CD4-positive, CD25-positive, alpha-beta regulatory T cell (primary cell): ENCODE data around the gene DOK7. TPM values are rescaled to one million over a fixed set of nuclear protein-coding genes. Genes with fewer than 3 reads are reported as not detected.

Experiments used
- ATAC-seq, 2 donors: fragments of 150-1000 bp; cut with Tn5 transposase; one replicate each; pipeline ENCODE4 v1.10.0; 2021; ENCODE audit warnings: low read depth in 2 of 2, moderate number of reproducible peaks in 2 of 2, moderate library complexity in 1 of 2
- DNase-seq, 3 donors: peaks; one replicate each; pipeline versions ENCODE4 v3.0.0 to v3.0.0-alpha.2; 2012 to 2022; ENCODE audit warnings: mixed read lengths in 1 of 3
- H3K27ac ChIP-seq: one replicate; pipeline ENCODE4 v1.7.0; 2013; ENCODE audit warnings: mild to moderate bottlenecking, low read length; ENCODE audit not compliant: insufficient read depth, poor library complexity, severe bottlenecking
- H3K27me3 ChIP-seq: one replicate; pipeline ENCODE4 v1.7.0; 2013; ENCODE audit warnings: low read length; ENCODE audit not compliant: control insufficient read depth, insufficient read depth
- H3K36me3 ChIP-seq: one replicate; pipeline ENCODE4 v1.7.0; 2013; ENCODE audit warnings: mild to moderate bottlenecking, low read length, moderate library complexity; ENCODE audit not compliant: control insufficient read depth, insufficient read depth
- H3K4me1 ChIP-seq: 2 replicates; pipeline ENCODE4 v1.7.0; 2013; ENCODE audit warnings: mild to moderate bottlenecking, low read length; ENCODE audit not compliant: insufficient read depth, control insufficient read depth, poor library complexity, severe bottlenecking
- H3K4me3 ChIP-seq: one replicate; pipeline ENCODE4 v1.7.0; 2013; ENCODE audit warnings: low read depth, mild to moderate bottlenecking, low read length, moderate library complexity
- H3K9me3 ChIP-seq, 2 experiments: 1 replicate in 1 of 2; 2 replicates in 1 of 2; pipeline ENCODE4 v1.7.0; 2013; ENCODE audit warnings: low read length in 2 of 2, mild to moderate bottlenecking in 1 of 2, moderate library complexity in 1 of 2; ENCODE audit not compliant: control insufficient read depth in 2 of 2
- H3K27ac Mint-ChIP-seq, 3 donors: one replicate each; pipeline ENCODE4 v1.8.0; 2020 to 2022; ENCODE audit warnings: mild to moderate bottlenecking in 3 of 3, mixed read lengths in 3 of 3, moderate library complexity in 2 of 3
- H3K27me3 Mint-ChIP-seq: one replicate; pipeline ENCODE4 v1.8.0; 2022; ENCODE audit warnings: mild to moderate bottlenecking, mixed read lengths
- H3K36me3 Mint-ChIP-seq: one replicate; pipeline ENCODE4 v1.8.0; 2020; ENCODE audit warnings: mixed read lengths
- H3K4me1 Mint-ChIP-seq, 4 donors: one replicate each; pipeline ENCODE4 v1.8.0; 2020 to 2022; ENCODE audit warnings: mixed read lengths in 4 of 4, mild to moderate bottlenecking in 1 of 4
- H3K4me3 Mint-ChIP-seq, 4 donors: one replicate each; pipeline ENCODE4 v1.8.0; 2020 to 2022; ENCODE audit warnings: mild to moderate bottlenecking in 4 of 4, mixed read lengths in 4 of 4, moderate library complexity in 3 of 4
- H3K9me3 Mint-ChIP-seq, 7 donors: one replicate each; pipeline ENCODE4 v1.8.0; 2020 to 2022; ENCODE audit warnings: mixed read lengths in 7 of 7, mild to moderate bottlenecking in 3 of 7, moderate library complexity in 2 of 7
- polyA plus RNA-seq, 4 donors: library from polyadenylated mRNA; unstranded; fragments of 300-500 nt; fragmentation: Illumina TruSeq; gene quantifications; one replicate each; pipeline ENCODE4 v1.2.3, GENCODE V29; 2021
- total RNA-seq: library from RNA; stranded (reverse); gene quantifications from one replicate; pipeline ENCODE4 v1.2.3, GENCODE V29; 2022

Gene DOK7
- total and polyA plus RNA-seq, 5 donors from 2014 or later, result 0.08 to 0.14 TPM; not detected in 3

- Mint-ChIP-seq H3K36me3 (no peaks in the 10 kb centered on the region), H3K27me3 (no peaks in the 10 kb centered on the region), H3K4me1 (no peaks in the 10 kb centered on the region), H3K4me3 (peak within 1 kb of the TSS in 1 of 4 donors; percentile 15), H3K9me3 (no peaks in the 10 kb centered on the region), H3K27ac (no peak within 1 kb of the TSS)
- Histone ChIP-seq H3K9me3 (no peaks in the 10 kb centered on the region), H3K27me3 (no peaks in the 10 kb centered on the region), H3K4me3 (no peak within 1 kb of the TSS), H3K27ac (no peak within 1 kb of the TSS), H3K36me3 (no peaks in the 10 kb centered on the region), H3K4me1 (peaks cover 7% of the 10 kb centered on the region)
- DNase-seq (no peak), ATAC-seq (no peak)
Observed at GRCh38 chr4:3441501-3442459, 21.3 kb upstream of the DOK7 start, which contains the start of gene HGFAC. Gene HGFAC, plus strand, starts transcription at chr4:3441968. Its CDS starts 34 bp downstream, at chr4:3442002.

- Mint-ChIP-seq H3K27ac (no peak overlapping the region), H3K4me3 (no peak overlapping the region), H3K27me3 (no peaks in the 10 kb centered on the region), H3K36me3 (no peaks in the 10 kb centered on the region), H3K4me1 (no peaks in the 10 kb centered on the region), H3K9me3 (no peaks in the 10 kb centered on the region)
- Histone ChIP-seq H3K36me3 (no peaks in the 10 kb centered on the region), H3K4me3 (no peak overlapping the region), H3K9me3 (no peaks in the 10 kb centered on the region), H3K27ac (no peak overlapping the region), H3K27me3 (no peaks in the 10 kb centered on the region), H3K4me1 (peaks cover 7% of the 10 kb centered on the region)
- ATAC-seq (no peak), DNase-seq (no peak)
Observed at GRCh38 chr4:3442460-3442958, 20.6 kb upstream of the DOK7 start.

GRCh38 chr4:3442959-3443749 lies 20.0 kb upstream of the DOK7 start:
- Histone ChIP-seq H3K4me1 (peaks cover 7% of the 10 kb centered on the region), H3K4me3 (no peak overlapping the region), H3K36me3 (no peaks in the 10 kb centered on the region), H3K27me3 (no peaks in the 10 kb centered on the region), H3K27ac (no peak overlapping the region), H3K9me3 (no peaks in the 10 kb centered on the region)
- DNase-seq (peak; percentile 49 to 70 (median 66)), ATAC-seq (peak; percentile 65 to 73)
- H3K4me1 Mint-ChIP-seq, result no peaks in the 10 kb centered on the region
- H3K36me3 Mint-ChIP-seq, result no peaks in the 10 kb centered on the region
- no peaks in the 10 kb centered on the region for H3K27me3 Mint-ChIP-seq
- no peaks in the 10 kb centered on the region for H3K9me3 Mint-ChIP-seq
- no peak overlapping the region for H3K27ac Mint-ChIP-seq
- H3K4me3 Mint-ChIP-seq, result peak overlapping the region in 1 of 4 donors; percentile 32

- no peak for ATAC-seq
- Mint-ChIP-seq H3K4me1 (no peaks in the 10 kb centered on the region), H3K9me3 (no peaks in the 10 kb centered on the region), H3K27ac (no peak overlapping the region), H3K36me3 (no peaks in the 10 kb centered on the region), H3K4me3 (no peak overlapping the region), H3K27me3 (no peaks in the 10 kb centered on the region)
- Histone ChIP-seq H3K27me3 (no peaks in the 10 kb centered on the region), H3K9me3 (no peaks in the 10 kb centered on the region), H3K36me3 (no peaks in the 10 kb centered on the region), H3K4me3 (no peak overlapping the region), H3K27ac (no peak overlapping the region), H3K4me1 (peaks cover 7% of the 10 kb centered on the region)
- no peak for DNase-seq
Observed at GRCh38 chr4:3443750-3444309, 19.3 kb upstream of the DOK7 start.

DNA sequence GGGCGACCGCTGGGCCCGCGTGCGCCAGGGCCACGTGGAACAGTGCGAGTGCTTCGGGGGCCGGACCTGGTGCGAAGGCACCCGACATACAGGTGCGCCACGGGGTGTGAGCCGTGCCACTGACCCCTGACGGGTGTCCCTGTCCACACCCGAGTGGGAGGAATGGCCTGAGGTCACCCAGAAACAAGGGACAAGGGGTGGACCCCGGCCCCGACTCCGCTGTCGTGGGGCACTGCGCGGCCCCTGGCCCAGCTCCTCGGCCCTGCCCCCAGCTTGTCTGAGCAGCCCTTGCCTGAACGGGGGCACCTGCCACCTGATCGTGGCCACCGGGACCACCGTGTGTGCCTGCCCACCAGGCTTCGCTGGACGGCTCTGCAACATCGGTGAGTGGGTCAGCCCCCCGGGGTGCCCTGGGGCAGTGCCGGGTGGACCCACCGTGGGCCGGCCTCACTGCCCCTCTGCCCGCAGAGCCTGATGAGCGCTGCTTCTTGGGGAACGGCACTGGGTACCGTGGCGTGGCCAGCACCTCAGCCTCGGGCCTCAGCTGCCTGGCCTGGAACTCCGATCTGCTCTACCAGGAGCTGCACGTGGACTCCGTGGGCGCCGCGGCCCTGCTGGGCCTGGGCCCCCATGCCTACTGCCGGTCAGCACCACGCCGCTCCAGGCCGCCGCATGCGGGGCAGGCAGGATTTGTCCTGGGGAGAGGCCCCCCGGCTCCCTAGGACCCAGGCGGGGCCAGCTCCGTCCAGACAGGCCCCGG lies 18.6 kb upstream of the DOK7 start:
- no peak overlapping the region for H3K27ac ChIP-seq

DNA sequence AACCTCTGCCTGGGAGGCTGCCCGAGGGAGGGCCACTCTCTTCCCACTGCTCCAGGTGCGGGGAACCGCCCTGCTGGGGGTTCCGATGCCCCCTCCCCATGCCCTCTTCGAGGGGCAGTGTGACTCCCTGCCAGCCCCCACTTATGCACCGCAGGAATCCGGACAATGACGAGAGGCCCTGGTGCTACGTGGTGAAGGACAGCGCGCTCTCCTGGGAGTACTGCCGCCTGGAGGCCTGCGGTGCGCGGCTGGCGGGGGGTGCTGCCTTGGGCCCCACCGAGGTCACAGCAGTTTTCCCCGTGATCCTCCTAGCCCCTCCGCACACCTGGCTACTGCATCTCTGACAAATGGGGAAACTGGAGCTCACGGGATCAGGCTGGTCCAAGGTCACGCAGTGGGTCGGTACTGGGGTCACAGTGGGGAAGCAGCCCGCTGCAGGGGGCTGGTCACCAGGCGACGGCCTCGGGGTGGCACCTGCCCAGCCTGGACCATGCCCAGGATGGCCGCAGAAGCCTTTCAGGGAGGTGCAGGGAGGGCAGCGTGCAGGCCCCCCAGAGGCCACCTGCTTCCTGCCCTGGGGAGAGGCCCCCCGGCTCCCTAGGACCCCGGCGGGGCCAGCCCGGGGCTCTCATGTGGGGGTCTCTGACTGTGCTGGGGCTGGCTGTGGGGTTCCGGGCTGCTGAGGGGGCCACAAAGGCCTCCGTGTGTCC lies 17.8 kb upstream of the DOK7 start:
- H3K27me3 Mint-ChIP-seq, result no peaks in the 10 kb centered on the region
- Histone ChIP-seq H3K4me3 (no peak overlapping the region), H3K27me3 (no peaks in the 10 kb centered on the region), H3K36me3 (no peaks in the 10 kb centered on the region), H3K4me1 (peaks cover 7% of the 10 kb centered on the region), H3K9me3 (no peaks in the 10 kb centered on the region), H3K27ac (no peak overlapping the region)
- no peak overlapping the region for H3K4me3 Mint-ChIP-seq
- no peaks in the 10 kb centered on the region for H3K9me3 Mint-ChIP-seq
- H3K4me1 Mint-ChIP-seq, result no peaks in the 10 kb centered on the region
- H3K36me3 Mint-ChIP-seq, result no peaks in the 10 kb centered on the region
- no peak for ATAC-seq
- DNase-seq, result no peak
- H3K27ac Mint-ChIP-seq, result no peak overlapping the region

More for the DNA sequence above, 18.6 kb upstream of the DOK7 start:
- Mint-ChIP-seq H3K4me1 (no peaks in the 10 kb centered on the region), H3K4me3 (no peak overlapping the region), H3K9me3 (no peaks in the 10 kb centered on the region), H3K27ac (no peak overlapping the region), H3K36me3 (no peaks in the 10 kb centered on the region), H3K27me3 (no peaks in the 10 kb centered on the region)
- no peak for DNase-seq
- Histone ChIP-seq H3K4me1 (peaks cover 7% of the 10 kb centered on the region), H3K36me3 (no peaks in the 10 kb centered on the region), H3K9me3 (no peaks in the 10 kb centered on the region), H3K27me3 (no peaks in the 10 kb centered on the region), H3K4me3 (no peak overlapping the region)
- no peak for ATAC-seq
